Right lobe of liver (tissue), 4 donors: ENCODE measurements around the gene CTNND2.

ENCODE experiments used
- POLR2A ChIP-seq: fragments of 450-650 bp; IDR thresholded peaks from one replicate; pipeline ENCODE4 v1.6.1; 2017; ENCODE audit warnings: antibody characterized with exemption, mild to moderate bottlenecking
- TF ChIP-seq, protein P1 (sequence below), 4 donors: fragments of 200-600 bp in 3 of 4; fragments of 450-650 bp in 1 of 4; IDR thresholded peaks; one replicate each; pipeline versions ENCODE4 v1.5.1 to v1.8.0; 2016 to 2022; ENCODE audit warnings: antibody characterized with exemption in 4 of 4, mild to moderate bottlenecking in 2 of 4
- donor health status: DM: no; HTN: no; CAD: no.
- donor health status: DM: no; HTN: no; CAD: no.
- donor health status: DM: no; HTN: yes; CAD: no.

- TF ChIP-seq, protein P1, sequence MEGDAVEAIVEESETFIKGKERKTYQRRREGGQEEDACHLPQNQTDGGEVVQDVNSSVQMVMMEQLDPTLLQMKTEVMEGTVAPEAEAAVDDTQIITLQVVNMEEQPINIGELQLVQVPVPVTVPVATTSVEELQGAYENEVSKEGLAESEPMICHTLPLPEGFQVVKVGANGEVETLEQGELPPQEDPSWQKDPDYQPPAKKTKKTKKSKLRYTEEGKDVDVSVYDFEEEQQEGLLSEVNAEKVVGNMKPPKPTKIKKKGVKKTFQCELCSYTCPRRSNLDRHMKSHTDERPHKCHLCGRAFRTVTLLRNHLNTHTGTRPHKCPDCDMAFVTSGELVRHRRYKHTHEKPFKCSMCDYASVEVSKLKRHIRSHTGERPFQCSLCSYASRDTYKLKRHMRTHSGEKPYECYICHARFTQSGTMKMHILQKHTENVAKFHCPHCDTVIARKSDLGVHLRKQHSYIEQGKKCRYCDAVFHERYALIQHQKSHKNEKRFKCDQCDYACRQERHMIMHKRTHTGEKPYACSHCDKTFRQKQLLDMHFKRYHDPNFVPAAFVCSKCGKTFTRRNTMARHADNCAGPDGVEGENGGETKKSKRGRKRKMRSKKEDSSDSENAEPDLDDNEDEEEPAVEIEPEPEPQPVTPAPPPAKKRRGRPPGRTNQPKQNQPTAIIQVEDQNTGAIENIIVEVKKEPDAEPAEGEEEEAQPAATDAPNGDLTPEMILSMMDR (IDR thresholded peaks at IDR 0.05) = no peak
- no peak for TF ChIP-seq POLR2A
These were observed 847.7 kb downstream of the CTNND2 start for GRCh38 chr5:11056560-11056959.
